Type B pancreatic cell (in vitro differentiated cells): ENCODE results near the gene DRC3. TPM values are rescaled to one million over a fixed set of nuclear protein-coding genes. Genes with fewer than 3 reads are reported as not detected.

Experiments
- DNase-seq: peaks from one replicate; pipeline ENCODE4 v3.0.0; 2021; ENCODE audit warnings: mixed read lengths; ENCODE audit not compliant: unreplicated experiment; ENCODE audit errors: extremely low spot score
- H3K27ac Mint-ChIP-seq: 2 replicates; pipeline ENCODE4 v1.8.0; 2021; ENCODE audit warnings: mild to moderate bottlenecking, mixed read lengths
- H3K27me3 Mint-ChIP-seq: 2 replicates; pipeline ENCODE4 v1.8.0; 2021; ENCODE audit warnings: mixed read lengths
- H3K36me3 Mint-ChIP-seq: 2 replicates; pipeline ENCODE4 v1.8.0; 2021; ENCODE audit warnings: mixed read lengths
- H3K4me1 Mint-ChIP-seq: one replicate; pipeline ENCODE4 v1.8.0; 2021; ENCODE audit warnings: mixed read lengths; ENCODE audit not compliant: unreplicated experiment
- H3K4me3 Mint-ChIP-seq: 2 replicates; pipeline ENCODE4 v1.8.0; 2021; ENCODE audit warnings: mild to moderate bottlenecking, mixed read lengths
- H3K9me3 Mint-ChIP-seq: 2 replicates; pipeline ENCODE4 v1.8.0; 2021; ENCODE audit warnings: mixed read lengths
- CTCF ChIP-seq: fragments of 200-600 bp; sonication (generic); conservative IDR thresholded peaks from 2 replicates; pipeline ENCODE4 v1.5.0; 2021; ENCODE audit warnings: antibody characterized with exemption, mild to moderate bottlenecking
- total RNA-seq: library from RNA; stranded (reverse); gene quantifications from 2 replicates; pipeline ENCODE4 v1.2.1, GENCODE V29; 2021; ENCODE audit warnings: low replicate concordance

DRC3 gene
- total RNA-seq, 1 donor from 2014 or later, result 8.9 TPM

GRCh38 chr17:18020971-18021370 is 48.3 kb downstream of the DRC3 start:
- Mint-ChIP-seq H3K36me3 (no peaks in the 10 kb centered on the region), H3K27ac (no peak overlapping the region), H3K4me3 (no peak overlapping the region), H3K9me3 (no peaks in the 10 kb centered on the region), H3K4me1 (peaks cover 12% of the 10 kb centered on the region), H3K27me3 (no peaks in the 10 kb centered on the region)
- TF ChIP-seq CTCF, result no peak
- no peak for DNase-seq

DNA sequence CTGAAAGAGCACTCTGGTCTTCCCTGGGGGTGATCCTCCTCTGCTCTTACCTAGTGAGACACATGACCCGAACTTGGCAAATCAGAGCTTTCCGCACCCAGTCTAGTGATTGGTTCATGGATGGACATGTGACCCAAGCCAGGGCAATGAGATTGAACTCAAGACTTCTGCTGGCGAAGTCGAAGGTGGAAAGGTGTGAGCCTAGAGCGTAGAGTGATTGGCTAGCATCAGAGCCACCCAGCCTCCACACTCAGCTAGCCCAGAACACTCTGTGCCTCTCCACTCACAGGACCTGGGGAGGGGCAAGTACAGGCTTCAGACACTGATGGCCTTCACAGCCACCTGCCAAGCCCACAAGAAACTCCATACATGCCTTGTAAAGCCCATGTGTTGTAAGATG is 48.7 kb downstream of the DRC3 start:
- Mint-ChIP-seq H3K27me3 (no peaks in the 10 kb centered on the region), H3K4me3 (no peak overlapping the region), H3K4me1 (peaks cover 12% of the 10 kb centered on the region), H3K36me3 (no peaks in the 10 kb centered on the region), H3K27ac (no peak overlapping the region), H3K9me3 (no peaks in the 10 kb centered on the region)
- TF ChIP-seq CTCF, result no peak
- DNase-seq, result no peak

DNA sequence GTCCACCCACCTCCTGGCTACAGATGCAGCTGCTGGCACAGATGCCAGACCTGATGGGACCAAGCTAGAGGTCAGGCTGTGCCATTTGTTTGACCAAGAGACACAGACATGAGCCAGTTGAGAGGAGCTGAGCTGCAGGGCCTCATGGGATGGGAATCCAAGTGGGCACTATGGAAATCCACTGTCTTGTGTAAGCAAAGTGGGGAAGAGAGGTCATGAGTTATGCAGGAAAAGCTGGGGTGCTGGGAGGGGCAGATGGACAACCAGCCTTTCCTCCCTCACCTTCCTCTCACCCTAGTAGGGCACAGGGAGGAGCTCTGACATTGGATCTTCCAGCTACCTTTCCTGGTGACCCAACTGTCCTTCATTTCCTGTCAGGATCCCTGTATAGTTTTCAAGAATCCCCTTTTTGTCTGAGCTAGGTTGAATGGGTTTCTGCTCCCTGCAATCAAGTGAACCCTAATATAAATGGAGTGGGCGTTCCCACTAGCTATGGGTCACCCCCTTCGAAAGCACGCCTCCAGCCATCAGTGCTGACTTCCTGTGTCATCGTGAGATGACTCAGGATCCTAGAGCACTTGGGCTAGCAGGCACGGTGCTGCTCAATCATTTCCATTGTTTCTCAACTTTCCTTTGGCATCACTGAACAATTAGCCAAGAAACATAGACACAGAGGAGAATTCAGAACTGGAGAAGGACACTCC is 52.7 kb downstream of the DRC3 start:
- Mint-ChIP-seq H3K4me1 (no peaks in the 10 kb centered on the region), H3K4me3 (no peak overlapping the region), H3K9me3 (no peaks in the 10 kb centered on the region), H3K27me3 (no peaks in the 10 kb centered on the region), H3K27ac (no peak overlapping the region), H3K36me3 (no peaks in the 10 kb centered on the region)
- DNase-seq, result no peak
- no peak for TF ChIP-seq CTCF

GRCh38 chr17:18025945-18026776 is 53.5 kb downstream of the DRC3 start:
- no peaks in the 10 kb centered on the region for H3K36me3 Mint-ChIP-seq
- no peak for TF ChIP-seq CTCF
- H3K9me3 Mint-ChIP-seq, result no peaks in the 10 kb centered on the region
- H3K27ac Mint-ChIP-seq, result no peak overlapping the region
- no peak for DNase-seq
- H3K4me1 Mint-ChIP-seq, result no peaks in the 10 kb centered on the region
- H3K4me3 Mint-ChIP-seq, result no peak overlapping the region
- H3K27me3 Mint-ChIP-seq, result no peaks in the 10 kb centered on the region

GRCh38 chr17:18027280-18027679 is 54.6 kb downstream of the DRC3 start:
- Mint-ChIP-seq H3K4me1 (peaks cover 6% of the 10 kb centered on the region), H3K27me3 (no peaks in the 10 kb centered on the region), H3K36me3 (no peaks in the 10 kb centered on the region), H3K27ac (no peak overlapping the region), H3K9me3 (no peaks in the 10 kb centered on the region), H3K4me3 (no peak overlapping the region)
- no peak for DNase-seq
- no peak for TF ChIP-seq CTCF
